Smooth muscle cell of the coronary artery (primary cell): Measurements from ENCODE around the gene NDUFAF4. TPM values are rescaled to one million over a fixed set of nuclear protein-coding genes. Genes with fewer than 3 reads are reported as not detected.

Experiments
- total RNA-seq: library from RNA; depleted of rRNA; stranded (reverse); fragments of >200 nt; gene quantifications from 2 replicates; pipeline ENCODE4 v1.2.3, GENCODE V29; 2014; ENCODE audit warnings: low replicate concordance

The NDUFAF4 gene
- 5.6 and 9.1 TPM in 2 replicates for total RNA-seq

GRCh38 chr6:96897396-96898240, at the start of gene NDUFAF4:
NDUFAF4 (minus strand) TSS chr6:96897891; CDS start chr6:96897801, 90 bp downstream.

Other genes starting within 250 kb of the NDUFAF4 start
- 0.08 and 0.23 TPM in 2 replicates for gene GPR63, start 60.4 kb downstream of the NDUFAF4 start, total RNA-seq
- gene KLHL32, start 26.8 kb upstream of the NDUFAF4 start, total RNA-seq, result not detected in 2 replicates